ENCODE data around the gene ESPNL.

ESPNL gene

DNA sequence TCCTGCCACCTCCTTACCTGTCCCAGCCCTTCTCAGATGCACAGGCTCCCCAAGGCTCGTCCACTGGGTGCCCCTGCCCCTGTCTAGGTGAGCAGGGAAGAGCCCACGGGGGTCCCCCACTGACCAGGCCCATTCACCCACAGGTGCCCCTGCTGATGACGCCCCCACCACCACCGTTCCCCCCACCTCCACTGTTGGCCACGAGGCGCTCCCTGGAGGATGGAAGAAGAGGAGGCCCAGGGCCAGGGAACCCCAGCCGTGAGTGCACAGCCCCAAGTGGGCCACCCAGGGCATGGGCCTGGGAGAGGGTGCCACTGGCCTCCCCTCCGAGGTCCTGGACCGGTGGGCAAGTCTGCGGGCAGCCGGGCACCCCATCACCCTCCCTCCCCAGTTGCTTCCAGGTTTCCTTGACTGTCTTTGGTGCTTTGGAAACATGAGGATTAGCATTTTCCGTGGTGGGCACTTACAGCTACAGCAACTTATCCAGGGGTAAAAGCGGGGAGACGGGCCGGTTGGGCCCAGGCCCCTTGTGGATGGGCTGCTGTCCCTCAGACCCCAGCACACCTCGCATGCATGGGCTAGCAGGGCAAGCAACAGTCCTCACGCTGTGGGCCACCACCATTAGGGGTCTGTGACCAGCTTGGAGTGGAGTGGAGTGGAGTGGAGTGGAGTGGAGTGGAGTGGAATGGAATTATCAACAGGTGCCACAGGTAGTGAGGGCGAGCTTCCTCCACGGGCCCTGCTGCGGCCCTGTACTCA is 25.2 kb downstream of the ESPNL start:
- no peak overlapping the region for H3K9ac ChIP-seq (ENCODE audit: low read length in 2 of 2)
- H3K4me3 ChIP-seq (ENCODE audit: low read length in 2 of 2) = no peak overlapping the region

GRCh38 chr2:238126338-238126737 is 26.2 kb downstream of the ESPNL start:
- Histone ChIP-seq H3K4me3 (ENCODE audit: low read length in 2 of 2) (no peak overlapping the region), H3K4me1 (ENCODE audit: control insufficient read depth, insufficient read depth, low read length) (peaks cover 6% of the 10 kb centered on the region), H3K9ac (ENCODE audit: low read length in 2 of 2) (peak overlapping the region in 1 of 2 donors; percentile 13), H3K27ac (ENCODE audit: low read length) (no peak overlapping the region), H3K9me3 (ENCODE audit: control insufficient read depth in 2 of 2, low read length in 2 of 2) (no peaks in the 10 kb centered on the region), H3K27me3 (ENCODE audit: control insufficient read depth in 1 of 2, insufficient read depth in 2 of 2, low read length in 2 of 2) (peaks cover 0 to 2% of the 10 kb centered on the region in 2 donors), H3K36me3 (ENCODE audit: control insufficient read depth in 2 of 2, insufficient read depth in 2 of 2, low read length in 2 of 2) (no peaks in the 10 kb centered on the region)

More for the DNA sequence above, 25.2 kb downstream of the ESPNL start:
- Histone ChIP-seq H3K4me1 (ENCODE audit: control insufficient read depth, insufficient read depth, low read length) (peaks cover 6% of the 10 kb centered on the region), H3K9me3 (ENCODE audit: control insufficient read depth in 2 of 2, low read length in 2 of 2) (no peaks in the 10 kb centered on the region), H3K27ac (ENCODE audit: low read length) (no peak overlapping the region), H3K36me3 (ENCODE audit: control insufficient read depth in 2 of 2, insufficient read depth in 2 of 2, low read length in 2 of 2) (no peaks in the 10 kb centered on the region), H3K27me3 (ENCODE audit: control insufficient read depth in 1 of 2, insufficient read depth in 2 of 2, low read length in 2 of 2) (peaks cover 0 to 2% of the 10 kb centered on the region in 2 donors)

- H3K4me1 ChIP-seq (ENCODE audit: control insufficient read depth, insufficient read depth, low read length) = peaks cover 6% of the 10 kb centered on the region
These were observed 26.6 kb downstream of the ESPNL start for GRCh38 chr2:238126775-238127164.

GRCh38 chr2:238127165-238128060 is 27.3 kb downstream of the ESPNL start:
- Histone ChIP-seq H3K27ac (ENCODE audit: low read length) (no peak overlapping the region), H3K9me3 (ENCODE audit: control insufficient read depth in 2 of 2, low read length in 2 of 2) (no peaks in the 10 kb centered on the region), H3K36me3 (ENCODE audit: control insufficient read depth in 2 of 2, insufficient read depth in 2 of 2, low read length in 2 of 2) (no peaks in the 10 kb centered on the region), H3K4me3 (ENCODE audit: low read length in 2 of 2) (peak overlapping the region in 1 of 2 donors; percentile 44), H3K4me1 (ENCODE audit: control insufficient read depth, insufficient read depth, low read length) (peaks cover 6% of the 10 kb centered on the region), H3K27me3 (ENCODE audit: control insufficient read depth in 1 of 2, insufficient read depth in 2 of 2, low read length in 2 of 2) (peaks cover 0 to 2% of the 10 kb centered on the region in 2 donors), H3K9ac (ENCODE audit: low read length in 2 of 2) (peak overlapping the region in 1 of 2 donors; percentile 58)

More at GRCh38 chr2:238126775-238127164, 26.6 kb downstream of the ESPNL start:
- Histone ChIP-seq H3K36me3 (ENCODE audit: control insufficient read depth in 2 of 2, insufficient read depth in 2 of 2, low read length in 2 of 2) (no peaks in the 10 kb centered on the region), H3K4me3 (ENCODE audit: low read length in 2 of 2) (peak overlapping the region in 1 of 2 donors; percentile 44), H3K27ac (ENCODE audit: low read length) (no peak overlapping the region), H3K27me3 (ENCODE audit: control insufficient read depth in 1 of 2, insufficient read depth in 2 of 2, low read length in 2 of 2) (peaks cover 0 to 2% of the 10 kb centered on the region in 2 donors), H3K9ac (ENCODE audit: low read length in 2 of 2) (peak overlapping the region in 1 of 2 donors; percentile 58), H3K9me3 (ENCODE audit: control insufficient read depth in 2 of 2, low read length in 2 of 2) (no peaks in the 10 kb centered on the region)

DNA sequence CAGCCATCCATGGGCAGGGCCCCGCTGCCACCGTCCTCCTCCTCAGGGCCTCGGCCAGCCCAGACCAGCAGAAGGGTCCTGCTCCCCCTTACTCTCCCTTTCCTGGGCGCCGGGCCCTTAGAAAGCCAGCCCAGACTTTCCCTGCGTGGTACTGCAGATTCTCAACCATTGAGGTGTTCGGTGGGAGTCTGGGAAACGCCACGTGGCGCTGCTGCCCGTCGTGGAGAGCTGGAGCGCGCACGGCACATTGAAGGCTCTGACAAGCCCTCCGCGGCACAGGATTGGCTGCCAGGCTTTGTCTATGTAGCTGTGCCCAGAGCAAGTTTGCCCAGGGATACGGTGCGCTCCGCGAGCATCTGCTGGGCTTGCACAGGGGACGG is 27.9 kb downstream of the ESPNL start:
- peaks cover 6% of the 10 kb centered on the region for H3K4me1 ChIP-seq (ENCODE audit: control insufficient read depth, insufficient read depth, low read length)
- H3K27me3 ChIP-seq (ENCODE audit: control insufficient read depth in 1 of 2, insufficient read depth in 2 of 2, low read length in 2 of 2) = peaks cover 0 to 2% of the 10 kb centered on the region in 2 donors
- no peaks in the 10 kb centered on the region for H3K9me3 ChIP-seq (ENCODE audit: control insufficient read depth in 2 of 2, low read length in 2 of 2)
- no peaks in the 10 kb centered on the region for H3K36me3 ChIP-seq (ENCODE audit: control insufficient read depth in 2 of 2, insufficient read depth in 2 of 2, low read length in 2 of 2)
- no peak overlapping the region for H3K27ac ChIP-seq (ENCODE audit: low read length)
- H3K4me3 ChIP-seq (ENCODE audit: low read length in 2 of 2) = no peak overlapping the region
- H3K9ac ChIP-seq (ENCODE audit: low read length in 2 of 2) = no peak overlapping the region

DNA sequence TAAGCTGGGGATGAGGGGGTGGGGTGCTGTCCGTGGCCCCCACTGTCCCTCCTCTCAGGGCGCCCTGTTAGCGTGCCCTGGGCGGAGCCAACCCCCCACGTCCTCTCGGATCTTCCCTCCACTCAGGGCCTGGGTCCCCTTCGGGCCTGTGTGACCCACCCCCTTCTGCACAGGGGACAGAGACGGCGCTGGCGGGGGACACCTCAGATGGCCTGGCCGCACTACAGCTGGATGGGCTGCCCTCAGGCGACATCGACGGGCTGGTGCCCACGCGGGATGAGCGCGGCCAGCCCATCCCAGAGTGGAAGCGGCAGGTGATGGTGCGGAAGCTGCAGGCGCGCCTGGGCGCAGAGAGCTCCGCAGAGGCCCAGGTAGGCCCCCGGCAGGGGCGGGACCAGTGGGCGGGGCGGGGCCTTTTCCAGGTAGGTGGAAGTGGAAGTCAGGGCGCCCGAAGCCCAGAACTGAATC is 28.4 kb downstream of the ESPNL start:
- Histone ChIP-seq H3K4me1 (ENCODE audit: control insufficient read depth, insufficient read depth, low read length) (peaks cover 6% of the 10 kb centered on the region), H3K36me3 (ENCODE audit: control insufficient read depth in 2 of 2, insufficient read depth in 2 of 2, low read length in 2 of 2) (no peaks in the 10 kb centered on the region), H3K9ac (ENCODE audit: low read length in 2 of 2) (no peak overlapping the region), H3K27me3 (ENCODE audit: control insufficient read depth in 1 of 2, insufficient read depth in 2 of 2, low read length in 2 of 2) (peaks cover 0 to 2% of the 10 kb centered on the region in 2 donors), H3K9me3 (ENCODE audit: control insufficient read depth in 2 of 2, low read length in 2 of 2) (no peaks in the 10 kb centered on the region), H3K4me3 (ENCODE audit: low read length in 2 of 2) (no peak overlapping the region), H3K27ac (ENCODE audit: low read length) (no peak overlapping the region)

- Histone ChIP-seq H3K4me3 (ENCODE audit: low read length in 2 of 2) (no peak overlapping the region), H3K27ac (ENCODE audit: low read length) (no peak overlapping the region)
These were observed 29.2 kb downstream of the ESPNL start for GRCh38 chr2:238129166-238130010.

DNA sequence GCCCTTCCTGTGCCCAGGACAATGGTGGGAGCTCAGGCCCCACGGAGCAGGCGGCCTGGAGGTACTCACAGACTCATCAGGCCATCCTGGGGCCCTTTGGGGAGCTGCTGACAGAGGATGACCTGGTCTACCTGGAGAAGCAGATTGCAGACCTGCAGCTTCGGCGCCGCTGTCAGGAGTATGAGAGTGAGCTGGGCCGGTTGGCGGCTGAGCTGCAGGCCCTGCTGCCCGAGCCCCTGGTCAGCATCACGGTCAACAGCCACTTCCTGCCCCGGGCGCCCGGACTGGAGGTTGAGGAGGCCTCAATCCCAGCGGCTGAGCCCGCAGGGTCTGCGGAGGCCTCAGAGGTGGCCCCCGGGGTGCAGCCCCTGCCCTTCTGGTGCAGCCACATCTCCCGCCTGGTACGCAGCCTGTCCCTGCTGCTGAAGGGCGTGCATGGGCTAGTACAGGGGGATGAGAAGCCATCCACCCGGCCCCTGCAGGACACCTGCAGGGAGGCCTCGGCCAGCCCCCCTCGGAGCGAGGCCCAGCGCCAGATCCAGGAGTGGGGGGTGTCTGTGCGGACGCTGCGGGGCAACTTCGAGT is 30.1 kb downstream of the ESPNL start:
- peaks cover 0 to 2% of the 10 kb centered on the region in 2 donors for H3K27me3 ChIP-seq (ENCODE audit: control insufficient read depth in 1 of 2, insufficient read depth in 2 of 2, low read length in 2 of 2)
- H3K36me3 ChIP-seq (ENCODE audit: control insufficient read depth in 2 of 2, insufficient read depth in 2 of 2, low read length in 2 of 2) = no peaks in the 10 kb centered on the region
- H3K4me3 ChIP-seq (ENCODE audit: low read length in 2 of 2) = no peak overlapping the region
- H3K9me3 ChIP-seq (ENCODE audit: control insufficient read depth in 2 of 2, low read length in 2 of 2) = no peaks in the 10 kb centered on the region
- H3K4me1 ChIP-seq (ENCODE audit: control insufficient read depth, insufficient read depth, low read length) = peaks cover 6% of the 10 kb centered on the region
- no peak overlapping the region for H3K27ac ChIP-seq (ENCODE audit: low read length)
- no peak overlapping the region for H3K9ac ChIP-seq (ENCODE audit: low read length in 2 of 2)

More at GRCh38 chr2:238129166-238130010, 29.2 kb downstream of the ESPNL start:
- no peaks in the 10 kb centered on the region for H3K9me3 ChIP-seq (ENCODE audit: control insufficient read depth in 2 of 2, low read length in 2 of 2)
- no peaks in the 10 kb centered on the region for H3K36me3 ChIP-seq (ENCODE audit: control insufficient read depth in 2 of 2, insufficient read depth in 2 of 2, low read length in 2 of 2)
- no peak overlapping the region for H3K9ac ChIP-seq (ENCODE audit: low read length in 2 of 2)
- peaks cover 0 to 2% of the 10 kb centered on the region in 2 donors for H3K27me3 ChIP-seq (ENCODE audit: control insufficient read depth in 1 of 2, insufficient read depth in 2 of 2, low read length in 2 of 2)
- H3K4me1 ChIP-seq (ENCODE audit: control insufficient read depth, insufficient read depth, low read length) = peaks cover 6% of the 10 kb centered on the region

DNA sequence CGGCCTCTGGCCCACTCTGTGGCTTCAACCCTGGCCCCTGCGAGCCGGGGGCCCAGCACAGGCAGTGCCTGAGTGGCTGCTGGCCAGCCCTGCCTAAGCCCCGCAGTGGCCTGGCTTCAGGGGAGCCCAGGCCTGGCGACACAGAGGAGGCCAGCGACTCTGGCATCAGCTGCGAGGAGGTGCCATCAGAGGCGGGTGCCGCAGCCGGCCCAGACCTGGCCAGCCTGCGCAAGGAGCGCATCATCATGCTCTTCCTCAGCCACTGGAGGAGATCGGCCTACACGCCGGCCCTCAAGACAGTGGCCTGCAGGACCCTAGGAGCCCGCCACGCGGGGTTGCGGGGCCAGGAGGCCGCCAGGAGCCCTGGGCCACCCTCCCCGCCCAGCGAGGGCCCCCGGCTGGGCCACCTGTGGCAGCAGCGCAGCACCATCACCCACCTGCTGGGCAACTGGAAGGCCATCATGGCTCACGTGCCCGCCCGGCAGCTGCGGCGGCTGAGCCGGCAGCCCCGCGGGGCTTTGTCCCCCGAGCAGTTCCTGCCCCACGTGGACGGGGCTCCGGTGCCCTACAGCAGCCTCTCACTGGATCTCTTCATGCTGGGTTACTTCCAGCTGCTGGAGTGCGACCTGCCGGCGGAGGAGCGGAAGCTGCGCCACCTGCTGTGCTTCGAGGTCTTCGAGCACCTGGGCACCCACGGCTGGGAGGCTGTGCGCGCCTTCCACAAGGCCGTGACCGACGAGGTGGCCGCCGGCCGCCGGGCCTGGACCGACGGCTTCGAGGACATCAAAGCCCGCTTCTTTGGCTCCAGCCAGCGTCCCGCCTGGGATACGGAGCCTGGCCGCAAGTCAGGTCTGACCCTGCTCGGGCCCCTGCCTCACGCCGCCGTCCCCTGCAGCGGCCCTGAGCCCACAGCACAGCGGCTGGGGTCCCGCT is 30.8 kb downstream of the ESPNL start:
- no peak overlapping the region for H3K27ac ChIP-seq (ENCODE audit: low read length)
- H3K36me3 ChIP-seq (ENCODE audit: control insufficient read depth in 2 of 2, insufficient read depth in 2 of 2, low read length in 2 of 2) = no peaks in the 10 kb centered on the region
- H3K9me3 ChIP-seq (ENCODE audit: control insufficient read depth in 2 of 2, low read length in 2 of 2) = no peaks in the 10 kb centered on the region
- H3K4me3 ChIP-seq (ENCODE audit: low read length in 2 of 2) = no peak overlapping the region
- peaks cover 0 to 2% of the 10 kb centered on the region in 2 donors for H3K27me3 ChIP-seq (ENCODE audit: control insufficient read depth in 1 of 2, insufficient read depth in 2 of 2, low read length in 2 of 2)
- peaks cover 6% of the 10 kb centered on the region for H3K4me1 ChIP-seq (ENCODE audit: control insufficient read depth, insufficient read depth, low read length)
- H3K9ac ChIP-seq (ENCODE audit: low read length in 2 of 2) = no peak overlapping the region

All from stomach smooth muscle (tissue), 2 donors.